ENCODE data around the gene RNF13.
A peak's percentile ranks its signal among the peaks of the same experiment; 100 is the strongest.

The RNF13 gene

DNA sequence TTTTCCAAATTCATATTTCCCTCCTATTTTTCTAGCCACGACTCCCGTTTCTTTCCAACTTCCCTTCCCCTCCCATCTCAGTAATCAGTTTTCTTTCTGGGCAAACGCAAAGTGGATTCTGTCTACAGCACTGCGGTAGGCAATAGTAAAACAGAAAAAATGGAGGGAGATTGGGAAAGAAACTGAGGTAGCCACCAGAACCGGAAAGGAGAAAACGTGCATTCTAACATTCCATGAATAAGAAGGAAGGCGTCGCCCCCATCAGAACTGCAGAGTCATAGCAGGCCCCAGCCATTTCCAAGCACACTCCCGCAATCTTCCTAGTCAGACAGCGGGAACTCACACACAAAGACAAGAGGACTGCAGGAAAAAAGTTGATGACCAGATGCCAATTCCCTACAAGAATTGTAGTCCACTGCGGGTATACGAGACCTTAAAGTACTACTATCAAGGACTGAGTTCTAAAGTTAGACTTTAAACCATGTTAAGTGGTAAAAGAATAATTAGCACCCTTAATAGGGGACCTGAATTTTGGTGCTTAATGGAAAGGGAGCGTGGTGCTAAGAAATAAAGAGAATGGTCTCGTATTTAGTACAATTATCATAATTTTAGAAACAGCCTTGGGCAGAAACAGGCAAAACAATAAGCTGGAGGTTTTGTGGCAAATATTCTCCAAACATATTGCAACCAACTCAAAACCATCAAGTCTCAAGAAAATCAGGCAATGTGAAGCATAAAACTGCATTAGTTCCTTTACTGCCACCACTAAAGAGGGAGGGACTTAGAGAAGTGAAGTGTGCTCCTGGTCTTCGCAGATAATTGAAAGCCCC, 156.3 kb downstream of the RNF13 start:
- no peak for DNase-seq (ENCODE audit: low spot score)
- TF ChIP-seq, protein P1, sequence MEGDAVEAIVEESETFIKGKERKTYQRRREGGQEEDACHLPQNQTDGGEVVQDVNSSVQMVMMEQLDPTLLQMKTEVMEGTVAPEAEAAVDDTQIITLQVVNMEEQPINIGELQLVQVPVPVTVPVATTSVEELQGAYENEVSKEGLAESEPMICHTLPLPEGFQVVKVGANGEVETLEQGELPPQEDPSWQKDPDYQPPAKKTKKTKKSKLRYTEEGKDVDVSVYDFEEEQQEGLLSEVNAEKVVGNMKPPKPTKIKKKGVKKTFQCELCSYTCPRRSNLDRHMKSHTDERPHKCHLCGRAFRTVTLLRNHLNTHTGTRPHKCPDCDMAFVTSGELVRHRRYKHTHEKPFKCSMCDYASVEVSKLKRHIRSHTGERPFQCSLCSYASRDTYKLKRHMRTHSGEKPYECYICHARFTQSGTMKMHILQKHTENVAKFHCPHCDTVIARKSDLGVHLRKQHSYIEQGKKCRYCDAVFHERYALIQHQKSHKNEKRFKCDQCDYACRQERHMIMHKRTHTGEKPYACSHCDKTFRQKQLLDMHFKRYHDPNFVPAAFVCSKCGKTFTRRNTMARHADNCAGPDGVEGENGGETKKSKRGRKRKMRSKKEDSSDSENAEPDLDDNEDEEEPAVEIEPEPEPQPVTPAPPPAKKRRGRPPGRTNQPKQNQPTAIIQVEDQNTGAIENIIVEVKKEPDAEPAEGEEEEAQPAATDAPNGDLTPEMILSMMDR (IDR thresholded peaks at IDR 0.05; ENCODE audit: extremely low read depth, insufficient read depth, missing control alignments), result no peak
- in situ Hi-C loops (cut with MboI; ENCODE audit: low pct_unique_long_range_greater_than_20kb, low sequenced_read_pairs, unreplicated experiment), result no loop called here

DNA sequence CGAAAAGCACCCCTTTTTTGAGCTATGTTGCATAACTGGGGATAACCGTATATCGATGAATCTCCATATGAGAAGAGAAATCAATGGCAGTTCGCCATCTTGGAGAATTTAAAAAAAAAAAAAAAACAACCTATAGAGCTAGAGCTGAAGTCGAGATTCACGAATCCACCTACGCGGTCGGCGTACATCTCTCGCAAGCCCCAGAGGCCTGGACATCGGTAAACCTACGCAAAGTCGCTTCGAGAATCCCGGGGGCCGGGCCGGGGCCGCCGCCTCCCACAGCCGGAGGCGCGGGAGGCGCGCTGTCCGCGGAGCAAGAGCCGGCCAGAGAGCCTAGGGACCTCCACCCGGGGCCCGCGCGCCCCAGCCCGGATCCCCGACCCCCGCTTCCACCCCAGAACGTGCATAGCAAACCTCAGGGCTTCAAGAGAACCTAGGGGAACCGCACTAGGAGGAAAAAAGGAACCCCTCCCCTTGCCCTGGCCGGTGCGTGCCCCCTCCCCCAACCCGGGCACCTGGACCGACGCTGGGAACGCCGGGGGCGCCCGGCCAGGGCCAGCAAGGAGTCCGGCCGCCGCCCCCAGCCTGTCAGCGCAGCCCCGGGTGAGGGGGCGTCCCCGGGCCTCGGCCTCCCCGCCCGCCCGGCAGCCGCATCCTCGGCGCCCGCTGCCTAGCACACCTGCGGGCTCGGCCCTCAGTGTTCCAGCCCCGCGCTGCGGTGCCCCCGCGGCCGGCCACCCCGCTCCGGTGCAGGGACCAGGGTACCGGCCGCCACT, 157.1 kb downstream of the RNF13 start:
- DNase-seq (ENCODE audit: low spot score), result peak; percentile 74
- TF ChIP-seq, protein P1 (IDR thresholded peaks at IDR 0.05; ENCODE audit: extremely low read depth, insufficient read depth, missing control alignments), result no peak
- in situ Hi-C loops (cut with MboI; ENCODE audit: low pct_unique_long_range_greater_than_20kb, low sequenced_read_pairs, unreplicated experiment), result loop anchor here (10.0 kb wide), 1 partner anchor 205 kb away; no protein-coding TSS in a partner anchor

GRCh38 chr3:149970716-149971402, 157.8 kb downstream of the RNF13 start, which contains the start of gene PFN2:
Gene PFN2 (minus strand): TSS chr3:149970895. CDS start chr3:149970856, 39 bp downstream.
- in situ Hi-C loops (cut with MboI; ENCODE audit: low pct_unique_long_range_greater_than_20kb, low sequenced_read_pairs, unreplicated experiment), result loop anchor here (10.0 kb wide), 1 partner anchor 204 kb away; no protein-coding TSS in a partner anchor
- TF ChIP-seq, protein P1 (IDR thresholded peaks at IDR 0.05; ENCODE audit: extremely low read depth, insufficient read depth, missing control alignments), result no peak
- peak; percentile 72 for DNase-seq (ENCODE audit: low spot score)

- DNase-seq (ENCODE audit: low spot score), result no peak
- in situ Hi-C loops (cut with MboI; ENCODE audit: low pct_unique_long_range_greater_than_20kb, low sequenced_read_pairs, unreplicated experiment), result loop anchor here (10.0 kb wide), 1 partner anchor 203 kb away; no protein-coding TSS in a partner anchor
- TF ChIP-seq, protein P1 (IDR thresholded peaks at IDR 0.05; ENCODE audit: extremely low read depth, insufficient read depth, missing control alignments), result no peak
Measured at GRCh38 chr3:149971403-149972075, 158.5 kb downstream of the RNF13 start.

GRCh38 chr3:149975919-149976318, 162.9 kb downstream of the RNF13 start:
- DNase-seq (ENCODE audit: low spot score), result peak; percentile 36
- TF ChIP-seq, protein P1 (IDR thresholded peaks at IDR 0.05; ENCODE audit: extremely low read depth, insufficient read depth, missing control alignments), result peak; percentile 36
- in situ Hi-C loops (cut with MboI; ENCODE audit: low pct_unique_long_range_greater_than_20kb, low sequenced_read_pairs, unreplicated experiment), result loop anchor here (10.0 kb wide), 1 partner anchor 199 kb away; no protein-coding TSS in a partner anchor
